ENCODE data around the gene CD226. TPM values are rescaled to one million over a fixed set of nuclear protein-coding genes. Genes with fewer than 3 reads are reported as not detected.

CD226 gene
- polyA plus RNA-seq, 1 of the 3 experiments (the other 2 are of a cell fraction) = 0.56 TPM

DNA sequence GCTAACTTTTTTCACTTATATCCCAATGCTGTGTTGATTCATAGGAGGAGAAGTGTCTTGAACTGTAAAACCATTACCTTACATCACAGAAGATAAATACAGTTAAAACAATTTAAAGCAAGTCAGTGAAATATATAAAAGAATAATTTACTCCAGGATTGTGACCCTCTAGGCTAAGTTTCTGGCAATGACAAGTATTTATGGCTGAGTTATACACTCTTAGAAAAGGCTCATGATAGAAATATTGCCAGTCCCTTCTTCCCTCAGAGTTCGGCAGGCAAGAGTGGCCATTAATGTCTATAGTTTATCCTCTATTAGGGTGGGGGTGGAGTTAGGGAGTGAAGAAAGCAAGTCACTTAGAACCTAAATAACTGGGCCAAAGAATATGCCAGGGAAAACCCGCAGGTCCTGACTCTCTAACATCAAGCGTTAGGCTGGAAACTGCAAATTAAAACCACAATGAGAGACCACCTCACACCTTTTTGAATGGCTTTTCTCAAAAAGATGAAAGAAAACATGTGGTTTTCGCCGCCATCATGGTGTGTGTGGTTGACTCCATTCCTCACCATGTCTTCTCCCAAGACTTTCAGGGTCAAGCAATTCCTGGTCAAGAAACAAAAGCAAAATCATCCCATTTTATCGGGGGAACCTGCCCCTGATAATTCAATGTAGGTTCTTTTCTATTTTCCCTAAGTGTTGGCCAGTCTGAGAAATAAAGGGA is 69.3 kb downstream of the CD226 start:
- H3K9me3 ChIP-seq = no peaks in the 10 kb centered on the region
- no peak overlapping the region for H2AFZ ChIP-seq (ENCODE audit: low read depth)
- H3K4me1 ChIP-seq (ENCODE audit: control insufficient read depth in 1 of 2, insufficient read depth in 2 of 2, low read depth in 1 of 2, low read length in 1 of 2) = peaks cover 0 to 3% of the 10 kb centered on the region in 2 experiments; a peak in 2 of 4 replicates
- H3K27ac ChIP-seq (ENCODE audit: low read depth in 2 of 2, low read length in 1 of 2) = no peak overlapping the region
- no peak overlapping the region for H3K9ac ChIP-seq
- DNase-seq = no peak
- H3K36me3 ChIP-seq (replicated peaks in 1 of 2; ENCODE audit: control insufficient read depth in 1 of 2, insufficient read depth in 2 of 2, low read length in 1 of 2) = no peaks in the 10 kb centered on the region
- WGBS (ENCODE audit: low lambda C conversion rate) = 73% methylated on average over 6 of the region's 6 CpGs
- no peaks in the 10 kb centered on the region for H3K79me2 ChIP-seq (ENCODE audit: insufficient read depth)
- no peaks in the 10 kb centered on the region for H4K20me1 ChIP-seq (ENCODE audit: insufficient read depth)
- H3K9me2 ChIP-seq = no peaks in the 10 kb centered on the region
- H3K27me3 ChIP-seq (ENCODE audit: insufficient read depth) = no peaks in the 10 kb centered on the region
- ChIA-PET POLR2A (no interaction called here), CTCF (interaction anchor here (0.8 kb wide), 1 partner anchor 84 kb away, joined by 3 read pairs; no protein-coding TSS in a partner anchor)
- no peaks in the 10 kb centered on the region for H3F3A ChIP-seq (replicated peaks; ENCODE audit: insufficient read depth)
- TF ChIP-seq YY1 (IDR thresholded peaks at IDR 0.05; ENCODE audit: low read depth) (no peak), FOXM1 (IDR thresholded peaks at IDR 0.05; ENCODE audit: low read depth) (no peak), ELF1 (IDR thresholded peaks at IDR 0.05) (no peak), TAF1 (IDR thresholded peaks at IDR 0.05; ENCODE audit: borderline replicate concordance, low read depth, low read length) (no peak), NRF1 (IDR thresholded peaks at IDR 0.05; ENCODE audit: low read depth, low read length) (no peak), RXRA (IDR thresholded peaks at IDR 0.05; ENCODE audit: borderline replicate concordance, low read depth) (no peak), RCOR1 (IDR thresholded peaks at IDR 0.05; ENCODE audit: low read length) (no peak), FOXJ3 (CRISPR knock-in tag; IDR thresholded peaks at IDR 0.05) (no peak), TCF12 (IDR thresholded peaks at IDR 0.05) (no peak), RAD21 (IDR thresholded peaks at IDR 0.05; ENCODE audit: low read length) (no peak)
- TF ChIP-seq, protein P1, sequence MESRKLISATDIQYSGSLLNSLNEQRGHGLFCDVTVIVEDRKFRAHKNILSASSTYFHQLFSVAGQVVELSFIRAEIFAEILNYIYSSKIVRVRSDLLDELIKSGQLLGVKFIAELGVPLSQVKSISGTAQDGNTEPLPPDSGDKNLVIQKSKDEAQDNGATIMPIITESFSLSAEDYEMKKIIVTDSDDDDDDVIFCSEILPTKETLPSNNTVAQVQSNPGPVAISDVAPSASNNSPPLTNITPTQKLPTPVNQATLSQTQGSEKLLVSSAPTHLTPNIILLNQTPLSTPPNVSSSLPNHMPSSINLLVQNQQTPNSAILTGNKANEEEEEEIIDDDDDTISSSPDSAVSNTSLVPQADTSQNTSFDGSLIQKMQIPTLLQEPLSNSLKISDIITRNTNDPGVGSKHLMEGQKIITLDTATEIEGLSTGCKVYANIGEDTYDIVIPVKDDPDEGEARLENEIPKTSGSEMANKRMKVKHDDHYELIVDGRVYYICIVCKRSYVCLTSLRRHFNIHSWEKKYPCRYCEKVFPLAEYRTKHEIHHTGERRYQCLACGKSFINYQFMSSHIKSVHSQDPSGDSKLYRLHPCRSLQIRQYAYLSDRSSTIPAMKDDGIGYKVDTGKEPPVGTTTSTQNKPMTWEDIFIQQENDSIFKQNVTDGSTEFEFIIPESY (IDR thresholded peaks at IDR 0.05; ENCODE audit: borderline replicate concordance, low read depth) = no peak
- TF ChIP-seq, protein P2, sequence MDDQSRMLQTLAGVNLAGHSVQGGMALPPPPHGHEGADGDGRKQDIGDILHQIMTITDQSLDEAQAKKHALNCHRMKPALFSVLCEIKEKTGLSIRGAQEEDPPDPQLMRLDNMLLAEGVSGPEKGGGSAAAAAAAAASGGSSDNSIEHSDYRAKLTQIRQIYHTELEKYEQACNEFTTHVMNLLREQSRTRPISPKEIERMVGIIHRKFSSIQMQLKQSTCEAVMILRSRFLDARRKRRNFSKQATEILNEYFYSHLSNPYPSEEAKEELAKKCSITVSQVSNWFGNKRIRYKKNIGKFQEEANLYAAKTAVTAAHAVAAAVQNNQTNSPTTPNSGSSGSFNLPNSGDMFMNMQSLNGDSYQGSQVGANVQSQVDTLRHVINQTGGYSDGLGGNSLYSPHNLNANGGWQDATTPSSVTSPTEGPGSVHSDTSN (IDR thresholded peaks at IDR 0.05) = no peak
- TF ChIP-seq, protein P3, sequence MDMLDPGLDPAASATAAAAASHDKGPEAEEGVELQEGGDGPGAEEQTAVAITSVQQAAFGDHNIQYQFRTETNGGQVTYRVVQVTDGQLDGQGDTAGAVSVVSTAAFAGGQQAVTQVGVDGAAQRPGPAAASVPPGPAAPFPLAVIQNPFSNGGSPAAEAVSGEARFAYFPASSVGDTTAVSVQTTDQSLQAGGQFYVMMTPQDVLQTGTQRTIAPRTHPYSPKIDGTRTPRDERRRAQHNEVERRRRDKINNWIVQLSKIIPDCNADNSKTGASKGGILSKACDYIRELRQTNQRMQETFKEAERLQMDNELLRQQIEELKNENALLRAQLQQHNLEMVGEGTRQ (IDR thresholded peaks at IDR 0.05; ENCODE audit: borderline replicate concordance, low read depth, low read length) = no peak
- TF ChIP-seq, protein P4, sequence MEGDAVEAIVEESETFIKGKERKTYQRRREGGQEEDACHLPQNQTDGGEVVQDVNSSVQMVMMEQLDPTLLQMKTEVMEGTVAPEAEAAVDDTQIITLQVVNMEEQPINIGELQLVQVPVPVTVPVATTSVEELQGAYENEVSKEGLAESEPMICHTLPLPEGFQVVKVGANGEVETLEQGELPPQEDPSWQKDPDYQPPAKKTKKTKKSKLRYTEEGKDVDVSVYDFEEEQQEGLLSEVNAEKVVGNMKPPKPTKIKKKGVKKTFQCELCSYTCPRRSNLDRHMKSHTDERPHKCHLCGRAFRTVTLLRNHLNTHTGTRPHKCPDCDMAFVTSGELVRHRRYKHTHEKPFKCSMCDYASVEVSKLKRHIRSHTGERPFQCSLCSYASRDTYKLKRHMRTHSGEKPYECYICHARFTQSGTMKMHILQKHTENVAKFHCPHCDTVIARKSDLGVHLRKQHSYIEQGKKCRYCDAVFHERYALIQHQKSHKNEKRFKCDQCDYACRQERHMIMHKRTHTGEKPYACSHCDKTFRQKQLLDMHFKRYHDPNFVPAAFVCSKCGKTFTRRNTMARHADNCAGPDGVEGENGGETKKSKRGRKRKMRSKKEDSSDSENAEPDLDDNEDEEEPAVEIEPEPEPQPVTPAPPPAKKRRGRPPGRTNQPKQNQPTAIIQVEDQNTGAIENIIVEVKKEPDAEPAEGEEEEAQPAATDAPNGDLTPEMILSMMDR (IDR thresholded peaks at IDR 0.05) = no peak
- TF ChIP-seq, protein P5, sequence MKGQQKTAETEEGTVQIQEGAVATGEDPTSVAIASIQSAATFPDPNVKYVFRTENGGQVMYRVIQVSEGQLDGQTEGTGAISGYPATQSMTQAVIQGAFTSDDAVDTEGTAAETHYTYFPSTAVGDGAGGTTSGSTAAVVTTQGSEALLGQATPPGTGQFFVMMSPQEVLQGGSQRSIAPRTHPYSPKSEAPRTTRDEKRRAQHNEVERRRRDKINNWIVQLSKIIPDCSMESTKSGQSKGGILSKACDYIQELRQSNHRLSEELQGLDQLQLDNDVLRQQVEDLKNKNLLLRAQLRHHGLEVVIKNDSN (IDR thresholded peaks at IDR 0.05; ENCODE audit: borderline replicate concordance, low read depth) = no peak
- TF ChIP-seq, protein P6, sequence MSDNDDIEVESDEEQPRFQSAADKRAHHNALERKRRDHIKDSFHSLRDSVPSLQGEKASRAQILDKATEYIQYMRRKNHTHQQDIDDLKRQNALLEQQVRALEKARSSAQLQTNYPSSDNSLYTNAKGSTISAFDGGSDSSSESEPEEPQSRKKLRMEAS (IDR thresholded peaks at IDR 0.05; ENCODE audit: low read depth) = no peak
- no peak overlapping the region for H3K4me2 ChIP-seq
- H3K4me3 ChIP-seq (ENCODE audit: low read depth in 2 of 2, low read length in 1 of 2) = no peak overlapping the region
